Endodermal cell (in vitro differentiated cells): ENCODE results near the gene EEF1A1. TPM values are rescaled to one million over a fixed set of nuclear protein-coding genes. Genes with fewer than 3 reads are reported as not detected.
A peak's percentile ranks its signal among the peaks of the same experiment; 100 is the strongest.

ENCODE experiments used
- DNase-seq: peaks from one replicate; pipeline ENCODE4 v3.0.0-alpha.2; 2017
- H3K27ac ChIP-seq: 2 replicates; pipeline ENCODE4 v1.5.1; 2013; ENCODE audit warnings: mild to moderate bottlenecking, low read depth, low read length, moderate library complexity
- H3K27me3 ChIP-seq: 2 replicates; pipeline ENCODE4 v1.6.1; 2013; ENCODE audit warnings: mild to moderate bottlenecking, low read length, moderate library complexity; ENCODE audit not compliant: insufficient read depth, control insufficient read depth, poor library complexity, severe bottlenecking
- H3K36me3 ChIP-seq: 2 replicates; pipeline ENCODE4 v1.7.0; 2013; ENCODE audit warnings: mild to moderate bottlenecking, low read length, moderate library complexity; ENCODE audit not compliant: control insufficient read depth, insufficient read depth
- H3K4me1 ChIP-seq: one replicate; pipeline ENCODE4 v1.7.0; 2013; ENCODE audit warnings: low read length; ENCODE audit not compliant: control insufficient read depth, insufficient read depth
- H3K4me3 ChIP-seq: 2 replicates; pipeline ENCODE4 v1.5.1; 2013; ENCODE audit warnings: mild to moderate bottlenecking, low read length, moderate library complexity
- H3K9ac ChIP-seq: 2 replicates; pipeline ENCODE4 v1.6.1; 2013; ENCODE audit warnings: mild to moderate bottlenecking, low read length, moderate library complexity; ENCODE audit not compliant: poor library complexity, severe bottlenecking; ENCODE audit errors: extremely low read depth
- H3K9me3 ChIP-seq: 2 replicates; pipeline ENCODE4 v1.6.1; 2013; ENCODE audit warnings: mild to moderate bottlenecking, low read length, moderate library complexity; ENCODE audit not compliant: control insufficient read depth
- H3K27ac Mint-ChIP-seq: 2 replicates; pipeline ENCODE4 v1.8.0; 2020; ENCODE audit warnings: mixed read lengths
- H3K27me3 Mint-ChIP-seq: 2 replicates; pipeline ENCODE4 v1.8.0; 2021; ENCODE audit warnings: mild to moderate bottlenecking, mixed read lengths; ENCODE audit not compliant: insufficient read depth
- H3K36me3 Mint-ChIP-seq: 2 replicates; pipeline ENCODE4 v1.8.0; 2020; ENCODE audit warnings: low read depth, mixed read lengths
- H3K4me1 Mint-ChIP-seq: 2 replicates; pipeline ENCODE4 v1.8.0; 2020; ENCODE audit warnings: mixed read lengths
- H3K4me3 Mint-ChIP-seq: 2 replicates; pipeline ENCODE4 v1.8.0; 2020; ENCODE audit warnings: mild to moderate bottlenecking, moderate library complexity, mixed read lengths
- H3K9me3 Mint-ChIP-seq: 2 replicates; pipeline ENCODE4 v1.8.0; 2020; ENCODE audit warnings: mild to moderate bottlenecking, mixed read lengths
- WGBS, 2 experiments: methylation state at CpG; one replicate each; pipeline versions ENCODE4 v1.1.5 to v1.1.7; 2013; ENCODE audit warnings: missing lambda C conversion rate in 2 of 2, mixed read lengths in 1 of 2; ENCODE audit not compliant: insufficient coverage in 1 of 2, insufficient read length in 1 of 2; 5-methylcytosine and 5-hydroxymethylcytosine counted together
- total RNA-seq, 2 donors: library from RNA; stranded (reverse); fragmentation: NEBNext Ultra II Directional in 1 of 2; extraction: Animal tissue kit (Norgen Biotek cat#: 25700) in 1 of 2; gene quantifications; 2 replicates in 1 of 2; 3 replicates in 1 of 2; pipeline ENCODE4 v1.2.1, GENCODE V29; 2021
- TF ChIP-seq, protein P1 (sequence below): fragments of 200-600 bp; sonication (generic); conservative IDR thresholded peaks from 2 replicates; pipeline ENCODE4 v1.5.0; 2021; ENCODE audit warnings: antibody characterized with exemption, mild to moderate bottlenecking

EEF1A1 gene
- total RNA-seq, 2 donors from 2014 or later = 8,118 to 11,075 TPM

DNA sequence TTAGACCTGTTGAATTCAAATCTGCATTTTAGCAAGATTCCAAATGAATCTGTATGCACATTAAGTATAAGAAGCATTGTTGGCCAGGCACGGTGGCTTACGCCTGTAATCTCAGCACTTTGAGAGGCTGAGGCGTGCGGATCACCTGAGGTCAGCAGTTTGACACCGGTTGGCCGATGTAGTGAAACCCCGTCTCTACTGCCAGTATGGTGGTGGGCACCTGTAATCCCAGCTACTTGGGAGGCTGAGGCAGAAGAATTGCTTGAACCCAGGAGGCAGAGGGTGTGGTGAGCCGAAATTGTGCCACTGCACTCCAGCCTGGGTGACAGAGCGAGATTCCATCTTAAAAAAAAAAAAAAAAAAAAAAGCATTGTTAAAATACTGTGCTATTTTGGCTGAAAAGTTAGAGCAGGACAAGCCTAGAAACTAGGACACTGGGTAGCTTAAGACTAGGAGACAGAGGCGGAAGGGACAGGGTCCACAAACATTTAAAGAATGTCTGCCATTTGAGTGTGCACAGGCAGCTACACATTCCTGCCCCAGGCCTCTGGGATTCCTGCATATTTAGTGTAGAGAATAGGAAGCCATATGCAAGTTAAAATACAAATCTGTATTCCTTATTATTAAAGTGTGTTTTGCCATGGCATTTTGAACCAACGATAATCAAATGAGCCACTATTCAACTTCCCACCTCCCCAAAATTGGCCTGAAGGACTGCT, 45.1 kb upstream of the EEF1A1 start:
- Mint-ChIP-seq H3K4me1 (peaks cover 2% of the 10 kb centered on the region), H3K4me3 (no peak overlapping the region), H3K36me3 (no peaks in the 10 kb centered on the region), H3K27me3 (no peaks in the 10 kb centered on the region), H3K27ac (peak overlapping the region; percentile 64), H3K9me3 (peaks cover 2% of the 10 kb centered on the region)
- Histone ChIP-seq H3K4me3 (no peak overlapping the region), H3K27me3 (no peaks in the 10 kb centered on the region), H3K36me3 (no peaks in the 10 kb centered on the region), H3K4me1 (no peaks in the 10 kb centered on the region), H3K9ac (no peak overlapping the region), H3K9me3 (no peaks in the 10 kb centered on the region), H3K27ac (peak overlapping the region; percentile 92)
- TF ChIP-seq, protein P1, sequence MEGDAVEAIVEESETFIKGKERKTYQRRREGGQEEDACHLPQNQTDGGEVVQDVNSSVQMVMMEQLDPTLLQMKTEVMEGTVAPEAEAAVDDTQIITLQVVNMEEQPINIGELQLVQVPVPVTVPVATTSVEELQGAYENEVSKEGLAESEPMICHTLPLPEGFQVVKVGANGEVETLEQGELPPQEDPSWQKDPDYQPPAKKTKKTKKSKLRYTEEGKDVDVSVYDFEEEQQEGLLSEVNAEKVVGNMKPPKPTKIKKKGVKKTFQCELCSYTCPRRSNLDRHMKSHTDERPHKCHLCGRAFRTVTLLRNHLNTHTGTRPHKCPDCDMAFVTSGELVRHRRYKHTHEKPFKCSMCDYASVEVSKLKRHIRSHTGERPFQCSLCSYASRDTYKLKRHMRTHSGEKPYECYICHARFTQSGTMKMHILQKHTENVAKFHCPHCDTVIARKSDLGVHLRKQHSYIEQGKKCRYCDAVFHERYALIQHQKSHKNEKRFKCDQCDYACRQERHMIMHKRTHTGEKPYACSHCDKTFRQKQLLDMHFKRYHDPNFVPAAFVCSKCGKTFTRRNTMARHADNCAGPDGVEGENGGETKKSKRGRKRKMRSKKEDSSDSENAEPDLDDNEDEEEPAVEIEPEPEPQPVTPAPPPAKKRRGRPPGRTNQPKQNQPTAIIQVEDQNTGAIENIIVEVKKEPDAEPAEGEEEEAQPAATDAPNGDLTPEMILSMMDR = no peak
- DNase-seq = peak; percentile 82
- WGBS, 2 experiments = 89 to 90% methylated on average over 10 to 11 of the region's 11 CpGs

DNA sequence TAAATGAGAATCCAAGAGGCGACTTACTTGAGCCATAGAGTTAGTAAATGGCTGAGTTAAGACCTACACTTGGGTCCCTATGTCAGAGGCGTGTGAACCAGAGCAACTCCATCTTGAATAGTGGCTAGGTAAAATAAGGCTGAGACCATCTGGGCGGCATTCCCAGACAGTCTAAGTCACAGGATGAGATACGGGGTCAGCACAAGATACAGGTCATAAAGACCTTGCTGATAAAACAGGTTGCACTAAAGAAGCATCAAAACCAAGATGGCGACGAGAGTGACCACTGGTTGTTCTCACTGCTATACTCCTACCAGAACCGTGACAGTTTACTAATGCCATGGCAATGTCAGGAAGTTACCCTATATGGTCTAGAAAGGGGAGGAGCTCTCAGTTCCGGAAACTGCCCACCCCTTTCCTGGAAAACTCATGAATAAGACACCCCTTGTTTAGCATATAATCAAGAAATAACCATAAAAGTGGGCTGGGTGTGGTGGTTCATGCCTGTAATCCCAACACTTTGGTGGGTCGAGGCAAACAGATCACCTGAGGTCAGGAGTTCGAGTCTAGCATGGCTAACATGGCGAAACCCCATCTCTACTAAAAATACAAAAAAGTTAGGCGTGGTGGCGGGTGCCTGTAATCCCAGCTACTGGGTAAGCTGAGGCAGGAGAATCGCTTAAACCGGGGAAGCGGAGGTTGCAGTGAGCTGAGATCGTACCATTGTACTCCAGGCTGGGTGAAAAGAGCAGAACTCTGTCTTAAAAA, 43.9 kb upstream of the EEF1A1 start:
- no peaks in the 10 kb centered on the region for H3K36me3 Mint-ChIP-seq
- TF ChIP-seq, protein P1 = no peak
- DNase-seq = no peak
- peaks cover 2% of the 10 kb centered on the region for H3K9me3 Mint-ChIP-seq
- no peak overlapping the region for H3K4me3 ChIP-seq
- H3K9me3 ChIP-seq = no peaks in the 10 kb centered on the region
- no peak overlapping the region for H3K27ac Mint-ChIP-seq
- no peaks in the 10 kb centered on the region for H3K4me1 ChIP-seq
- peaks cover 10% of the 10 kb centered on the region for H3K4me1 Mint-ChIP-seq
- no peak overlapping the region for H3K4me3 Mint-ChIP-seq
- no peaks in the 10 kb centered on the region for H3K27me3 Mint-ChIP-seq
- H3K9ac ChIP-seq = no peak overlapping the region
- H3K27me3 ChIP-seq = no peaks in the 10 kb centered on the region
- 95% methylated on average over 15 to 17 of the region's 17 CpGs for WGBS, 2 experiments
- H3K36me3 ChIP-seq = no peaks in the 10 kb centered on the region
- no peak overlapping the region for H3K27ac ChIP-seq

DNA sequence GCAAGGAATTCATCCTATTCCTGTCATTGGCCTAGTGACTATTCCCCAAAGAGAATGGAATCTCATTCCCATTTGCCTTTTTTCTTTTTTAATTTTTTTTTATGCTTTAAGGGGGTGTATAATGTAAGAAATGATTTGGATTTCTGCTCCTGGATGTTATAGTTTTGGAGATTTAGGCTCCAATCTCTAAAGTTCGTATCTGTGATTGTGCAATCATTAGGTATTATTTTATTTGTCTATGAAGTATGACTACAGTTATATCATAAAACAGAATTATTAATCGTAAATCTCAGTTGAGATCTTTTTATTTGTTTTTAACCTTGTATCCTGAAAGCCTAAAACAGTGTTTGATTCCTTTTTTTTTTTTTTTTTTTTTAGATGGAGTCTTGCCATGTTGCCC, 41.7 kb upstream of the EEF1A1 start:
- Histone ChIP-seq H3K36me3 (no peaks in the 10 kb centered on the region), H3K9me3 (no peaks in the 10 kb centered on the region), H3K27ac (no peak overlapping the region), H3K9ac (no peak overlapping the region), H3K27me3 (no peaks in the 10 kb centered on the region), H3K4me3 (no peak overlapping the region), H3K4me1 (no peaks in the 10 kb centered on the region)
- Mint-ChIP-seq H3K4me3 (no peak overlapping the region), H3K4me1 (peaks cover 18% of the 10 kb centered on the region), H3K9me3 (peaks cover 2% of the 10 kb centered on the region), H3K36me3 (no peaks in the 10 kb centered on the region), H3K27ac (no peak overlapping the region), H3K27me3 (no peaks in the 10 kb centered on the region)
- TF ChIP-seq, protein P1 = no peak
- WGBS, 2 experiments = 90% methylated on average over 1 of the region's 2 CpGs; no CpG with 5 or more reads in 1 of the 2 experiments
- no peak for DNase-seq
